CD4-positive, alpha-beta T cell treated with Interferon alpha-2 for 1 hour (primary cell): ENCODE data around the gene GPR155.
A peak's percentile ranks its signal among the peaks of the same experiment; 100 is the strongest.
"Not testable (repeated sequence)": the region's sequence is repeated elsewhere in the genome, so short reads cannot be mapped to it uniquely, and the experiment has no call there.

Source experiments
- DNase-seq, 2 donors: peaks; one replicate each; pipeline ENCODE4 v3.0.0-alpha.2; 2020 to 2022

The GPR155 gene

DNA sequence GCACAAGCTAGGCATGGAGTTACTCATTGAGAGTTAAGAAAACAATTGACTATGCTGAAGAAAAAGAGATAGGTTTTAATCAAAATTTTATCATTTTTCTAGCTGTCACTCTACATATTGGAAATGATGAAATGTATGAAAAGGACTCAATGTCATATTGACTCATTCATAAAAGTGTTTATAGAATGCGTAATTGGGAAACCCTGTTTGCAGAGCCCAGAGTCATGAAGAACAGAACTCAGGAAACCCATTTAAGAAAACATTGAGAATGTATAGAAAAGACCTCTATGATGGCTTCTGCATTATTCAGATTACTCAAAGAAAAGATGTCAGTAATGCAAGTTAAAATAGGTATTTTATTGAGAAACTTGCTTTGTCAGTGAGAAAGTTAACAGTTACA, 54.9 kb downstream of the GPR155 start:
- no peak for DNase-seq

- no peak for DNase-seq
Observed at GRCh38 chr2:174430066-174430465, 56.8 kb downstream of the GPR155 start.

GRCh38 chr2:174428214-174428613, 58.6 kb downstream of the GPR155 start:
- DNase-seq: no peak

DNA sequence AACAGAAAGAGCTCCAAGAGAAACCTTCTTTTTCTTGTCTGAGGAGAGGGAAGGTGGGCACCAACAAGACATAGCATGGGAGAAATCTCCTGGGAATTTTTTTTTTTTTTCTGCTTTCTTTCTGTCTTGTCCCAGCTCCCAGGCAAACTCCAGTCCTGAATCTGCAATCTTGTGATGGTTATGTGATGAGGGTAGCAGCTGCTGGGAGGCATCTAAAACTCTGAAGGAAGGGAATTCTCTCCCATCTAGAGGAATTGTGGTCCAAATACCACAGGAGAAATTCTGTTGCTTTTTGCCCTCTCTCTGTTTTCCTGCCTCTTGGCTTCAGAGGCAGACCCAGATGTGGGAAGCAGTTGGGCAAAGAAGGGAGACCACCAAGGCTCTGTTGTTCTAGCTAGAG, 74.6 kb downstream of the GPR155 start:
- DNase-seq: no peak

DNA sequence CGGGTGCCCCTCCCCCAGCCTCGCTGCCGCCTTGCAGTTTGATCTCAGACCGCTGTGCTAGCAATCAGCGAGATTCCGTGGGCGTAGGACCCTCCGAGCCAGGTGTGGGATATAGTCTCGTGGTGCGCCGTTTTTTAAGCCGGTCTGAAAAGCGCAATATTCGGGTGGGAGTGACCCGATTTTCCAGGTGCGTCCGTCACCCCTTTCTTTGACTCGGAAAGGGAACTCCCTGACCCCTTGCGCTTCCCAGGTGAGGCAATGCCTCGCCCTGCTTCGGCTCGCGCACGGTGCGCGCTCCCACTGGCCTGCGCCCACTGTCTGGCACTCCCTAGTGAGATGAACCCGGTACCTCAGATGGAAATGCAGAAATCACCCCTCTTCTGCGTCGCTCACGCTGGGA, 76.8 kb downstream of the GPR155 start:
- not testable (repeated sequence) for DNase-seq

DNA sequence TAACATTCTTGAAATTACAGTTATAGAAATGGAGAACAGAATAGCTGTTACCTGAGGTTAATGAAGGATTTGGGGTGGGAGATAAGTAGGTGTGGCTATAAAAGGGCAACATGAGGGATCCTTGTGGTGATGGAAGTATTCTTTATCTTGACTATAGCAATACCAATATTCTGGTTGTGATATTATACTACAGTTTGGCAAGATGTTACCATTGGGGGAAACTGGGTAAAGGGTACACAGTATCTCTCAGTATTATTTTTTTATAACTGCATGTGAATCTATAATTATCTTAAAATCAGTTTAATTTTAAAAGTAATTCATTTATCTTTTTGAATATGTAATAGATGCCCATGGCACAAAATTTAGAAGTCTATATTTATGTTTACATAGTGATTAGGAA, 83.2 kb downstream of the GPR155 start:
- DNase-seq: no peak

- no peak for DNase-seq
Observed at GRCh38 chr2:174400853-174401252, 86.0 kb downstream of the GPR155 start.

DNA sequence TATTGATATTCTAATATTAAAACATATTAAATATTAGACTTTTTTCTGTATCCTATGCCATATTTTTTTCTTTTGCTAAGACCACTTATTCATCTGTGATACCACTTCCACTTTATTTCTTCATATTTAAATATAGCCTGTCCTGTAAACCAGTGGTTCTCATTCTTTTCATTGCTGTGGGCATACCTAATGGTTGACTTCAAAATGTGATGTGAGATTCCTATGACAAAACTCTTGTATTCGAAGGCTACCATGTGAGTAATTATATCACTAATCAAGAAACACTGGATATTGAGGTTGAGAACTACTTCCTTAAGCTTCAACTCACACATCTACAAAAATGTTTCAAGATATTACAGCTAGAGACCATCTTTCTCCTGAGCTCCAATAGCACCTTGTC, 87.7 kb downstream of the GPR155 start:
- DNase-seq: no peak

GRCh38 chr2:174397773-174398172, 89.1 kb downstream of the GPR155 start:
- no peak for DNase-seq

- DNase-seq: no peak
Observed at GRCh38 chr2:174395969-174396630, 90.7 kb downstream of the GPR155 start.

GRCh38 chr2:174395284-174395968, 91.4 kb downstream of the GPR155 start, which contains the start of gene SCRN3:
Gene SCRN3 (plus strand): TSS chr2:174395730. CDS start chr2:174398284, 2,554 bp downstream.
- DNase-seq: peak; percentile 83 to 87

DNA sequence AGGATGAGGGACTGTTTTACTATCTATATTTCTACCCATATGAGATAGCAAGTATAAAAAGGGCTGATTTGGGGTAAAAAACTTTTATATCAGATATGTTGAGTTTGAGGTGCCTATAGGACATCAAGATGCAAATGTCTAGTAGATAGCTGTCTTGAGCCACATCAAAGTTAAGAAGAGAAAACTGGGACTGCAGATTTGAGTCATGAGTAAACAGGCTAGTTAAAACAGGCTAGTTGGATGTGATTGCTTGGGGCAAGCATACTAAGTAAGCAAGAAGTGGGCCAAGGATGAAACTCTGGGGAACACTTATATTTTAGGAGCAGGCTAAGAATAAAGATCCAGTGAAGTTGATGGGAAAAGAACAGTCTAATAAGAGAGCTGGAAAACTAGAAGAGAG, 94.1 kb downstream of the GPR155 start:
- DNase-seq: no peak

GRCh38 chr2:174390303-174390702, 96.5 kb downstream of the GPR155 start:
- DNase-seq: not testable (repeated sequence)

DNA sequence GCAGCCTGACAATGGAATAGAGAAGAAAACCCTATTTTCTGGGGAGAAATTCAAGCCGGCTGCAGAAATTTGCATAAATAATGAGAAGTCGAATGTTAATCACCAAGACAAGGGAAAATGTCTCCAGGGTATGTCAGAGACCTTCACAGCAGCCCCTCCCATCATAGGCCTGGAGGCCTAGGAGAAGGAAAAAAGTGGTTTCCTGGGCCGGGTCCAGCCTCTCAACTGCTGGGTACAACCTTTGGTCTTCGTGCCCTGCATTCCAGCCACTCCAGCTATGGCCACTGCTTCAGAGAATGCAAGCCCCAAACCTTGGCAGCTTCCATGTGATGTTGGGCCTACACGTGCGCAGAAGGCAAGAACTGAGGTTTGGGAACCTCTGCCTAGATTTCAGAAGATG, 97.3 kb downstream of the GPR155 start:
- DNase-seq: no peak

- DNase-seq: peak in 1 of 2 donors; percentile 13
Observed at GRCh38 chr2:174388706-174389105, 98.1 kb downstream of the GPR155 start.

DNA sequence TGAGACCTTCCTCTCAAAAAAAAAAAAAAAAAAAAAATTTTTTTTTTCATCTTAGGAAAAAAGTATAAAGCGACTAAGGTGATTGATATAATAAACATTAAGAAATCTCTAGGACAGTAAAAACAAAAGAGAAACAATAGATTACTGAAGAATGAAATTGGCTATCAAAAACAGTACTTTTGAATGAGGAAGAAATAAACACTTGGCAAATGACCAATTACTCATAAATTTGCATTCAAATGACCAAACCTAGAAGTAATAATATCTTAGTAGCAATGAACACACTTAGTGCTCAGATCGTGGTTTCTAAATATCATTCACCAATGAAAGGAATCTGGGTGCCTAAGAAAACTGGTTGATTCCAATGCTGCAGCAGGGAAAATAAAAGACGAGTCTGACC, 101.6 kb downstream of the GPR155 start:
- no peak for DNase-seq

DNA sequence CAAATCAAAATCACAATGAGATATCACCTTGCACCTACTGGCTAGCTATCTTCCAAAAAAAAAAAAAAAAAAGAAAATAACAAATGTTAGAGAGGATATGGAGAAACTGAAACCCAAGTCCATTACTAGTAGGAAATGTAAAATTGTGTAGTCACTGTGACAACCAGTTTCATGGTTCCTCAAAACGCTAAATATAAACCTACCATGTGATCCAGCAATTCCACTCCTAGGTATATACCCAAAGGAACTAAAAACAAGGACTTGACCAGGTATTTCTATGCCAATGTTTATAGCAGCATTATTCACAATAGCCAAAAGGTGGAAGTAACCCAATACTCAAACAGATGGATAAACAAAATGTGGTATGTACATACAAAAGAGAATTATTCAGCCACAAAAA, 103.0 kb downstream of the GPR155 start:
- DNase-seq: no peak
